HG03095 (cell line): ENCODE data around the gene FOXE3.

Experiments used
- ATAC-seq: cut with Tn5 transposase; IDR thresholded peaks from one replicate; pipeline ENCODE4 v1.9.1; 2021; ENCODE audit warnings: moderate library complexity; ENCODE audit not compliant: unreplicated experiment

FOXE3 gene

DNA sequence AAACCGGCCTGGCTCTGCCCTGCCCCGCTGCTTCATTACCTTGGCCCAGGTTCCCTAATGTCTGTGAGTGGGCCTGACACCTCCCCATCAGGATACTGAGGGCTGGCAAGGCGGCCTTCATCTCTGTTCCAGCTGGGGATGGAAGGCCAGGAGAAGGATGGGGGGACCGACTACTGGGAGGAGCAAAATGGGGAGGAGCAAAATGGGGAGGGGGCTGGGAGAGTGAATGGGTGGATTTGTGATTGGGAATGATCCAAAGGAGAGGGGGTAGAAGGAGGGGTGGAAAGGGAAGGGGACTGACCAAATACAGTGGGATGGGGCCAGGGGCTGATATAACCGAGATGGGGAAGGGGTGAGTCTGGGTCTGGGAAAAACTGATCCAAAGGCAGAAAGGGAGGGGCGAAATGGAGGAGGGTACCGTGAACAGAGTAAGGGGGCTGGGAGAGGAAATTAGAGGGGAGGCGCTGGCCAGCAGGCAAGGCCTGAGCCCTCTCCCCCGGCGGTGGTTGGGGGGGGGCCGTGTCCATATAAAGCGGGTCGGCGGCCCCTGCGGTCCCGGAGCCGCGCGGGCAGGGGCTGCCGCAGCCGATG is at the start of gene FOXE3:
Gene FOXE3, plus strand, starts transcription at position 558 of the 591 bp plus-strand sequence. Its CDS starts 31 bp downstream, at position 589.
- no peak for ATAC-seq

DNA sequence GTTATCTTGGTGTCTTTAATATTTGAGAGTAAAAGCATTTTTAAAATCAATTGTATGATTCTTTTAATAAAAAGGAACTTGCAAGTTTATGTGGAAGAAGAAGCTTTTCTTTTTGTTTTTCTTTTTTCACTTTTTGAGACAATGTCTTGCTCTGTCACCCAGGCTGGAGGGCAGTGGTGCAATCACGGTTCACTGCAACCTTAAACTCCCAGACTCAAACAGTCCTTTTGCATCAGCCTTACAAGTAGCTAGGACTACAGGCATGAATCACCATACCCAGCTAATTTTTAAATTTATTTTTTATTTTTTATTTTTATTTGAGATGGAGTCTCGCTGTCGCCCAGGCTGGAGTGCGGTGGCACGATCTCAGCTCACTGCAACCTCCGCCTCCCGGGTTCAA is 48.4 kb upstream of the FOXE3 start:
- ATAC-seq, result no peak

DNA sequence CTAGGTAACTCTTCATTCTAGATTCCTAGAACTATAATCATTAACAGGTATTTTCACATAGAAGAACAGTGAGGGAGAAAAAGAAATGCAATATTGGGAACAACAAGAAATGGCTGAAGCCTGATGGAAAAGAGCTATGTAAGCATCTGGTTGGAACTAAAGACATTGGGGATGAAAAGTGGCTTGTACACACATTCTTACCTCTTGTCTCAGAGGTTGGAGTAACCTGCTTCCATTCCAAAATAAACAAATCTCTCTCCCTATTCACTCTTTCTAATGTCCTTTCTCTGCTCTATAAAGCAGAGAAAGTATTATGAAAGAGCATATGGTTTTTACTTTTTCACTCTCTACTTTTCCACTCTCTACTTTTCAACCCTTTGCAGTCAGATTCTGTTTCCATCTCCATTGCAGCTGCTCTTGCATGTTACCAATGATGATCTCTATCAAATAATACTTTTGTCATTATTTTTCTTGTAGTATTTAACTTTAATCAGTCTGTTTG is 45.0 kb upstream of the FOXE3 start:
- no peak for ATAC-seq

DNA sequence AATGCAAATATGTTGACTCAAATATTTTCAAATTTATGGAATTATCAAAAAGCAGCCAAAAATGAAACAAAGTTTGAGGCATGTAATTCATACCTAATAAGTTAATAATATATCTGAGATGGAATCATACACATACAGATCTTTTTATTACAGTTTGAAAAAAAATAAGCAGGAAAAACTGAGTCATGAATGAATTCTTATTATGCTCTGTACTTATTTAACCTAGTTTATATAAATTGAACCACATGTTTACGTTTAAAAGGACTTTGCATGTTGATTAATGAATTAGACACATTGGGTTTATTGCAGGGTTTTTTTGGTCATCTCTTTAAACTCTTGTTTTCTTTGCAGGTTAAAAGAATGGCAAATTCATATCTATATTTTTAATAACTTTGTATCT is 41.6 kb upstream of the FOXE3 start:
- ATAC-seq, result no peak

DNA sequence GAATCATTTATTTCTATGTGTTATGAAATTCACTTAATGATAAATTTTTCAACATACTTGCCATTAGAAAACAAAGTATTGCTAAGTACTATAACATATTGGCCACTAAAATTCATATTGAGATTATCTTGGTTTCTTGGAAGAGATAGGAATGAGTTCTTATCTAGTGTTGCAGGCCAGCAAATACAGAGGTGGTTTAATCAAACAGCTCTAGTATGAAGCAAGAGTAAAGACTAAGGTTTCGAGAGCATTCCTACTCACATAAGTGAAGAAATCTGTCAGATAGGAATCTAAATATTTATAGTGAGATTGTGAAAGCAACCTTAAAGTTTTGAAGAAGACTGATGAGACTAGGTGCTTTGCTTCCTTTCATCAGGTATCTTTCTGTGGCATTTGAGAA is 37.9 kb upstream of the FOXE3 start:
- no peak for ATAC-seq

DNA sequence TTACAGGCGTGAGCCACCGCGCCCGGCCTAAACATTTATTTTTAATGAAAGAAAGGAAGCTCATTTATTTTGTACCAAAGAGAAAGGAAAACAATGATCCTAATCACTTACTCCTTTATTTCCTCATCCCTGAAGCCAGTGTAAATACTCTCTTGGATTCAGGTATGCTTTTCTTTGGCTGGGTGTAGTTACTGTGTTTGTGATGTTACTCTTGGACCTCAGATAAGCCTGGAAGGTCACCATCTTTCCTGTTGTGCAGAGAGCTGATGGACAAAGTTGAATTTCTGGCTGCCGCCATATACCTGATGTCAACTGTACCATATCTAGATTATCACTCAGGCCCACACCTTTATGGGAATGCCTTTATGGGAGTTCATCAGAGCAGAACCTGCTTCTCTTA is 35.4 kb upstream of the FOXE3 start:
- ATAC-seq, result no peak

DNA sequence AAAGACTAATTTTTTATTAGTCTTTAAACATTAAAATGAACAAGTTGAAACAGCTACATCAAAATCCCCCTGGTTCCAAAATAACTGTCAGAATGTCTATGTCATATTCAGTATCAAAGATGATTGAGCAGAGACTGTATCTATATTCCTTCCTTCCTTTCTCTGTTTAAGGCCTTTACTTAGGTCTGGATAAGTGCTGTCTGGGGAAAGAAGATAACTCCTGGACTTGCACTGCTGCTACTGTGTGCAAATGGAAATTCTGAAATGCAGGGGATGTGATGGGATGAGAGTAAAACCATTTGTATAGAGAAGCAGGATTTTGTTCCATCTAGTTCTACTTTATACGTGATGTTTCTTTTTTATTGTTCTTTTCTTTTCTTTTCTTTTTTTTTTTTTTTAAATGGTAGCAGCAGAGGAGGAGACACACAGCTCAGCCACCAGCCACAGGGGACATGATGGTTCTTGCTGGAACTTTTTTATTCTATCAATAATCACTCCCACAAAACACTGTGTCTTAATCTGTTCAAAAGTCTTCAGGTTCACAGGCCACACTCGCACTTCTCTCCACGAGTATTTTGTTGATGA is 33.6 kb upstream of the FOXE3 start:
- ATAC-seq, result no peak

DNA sequence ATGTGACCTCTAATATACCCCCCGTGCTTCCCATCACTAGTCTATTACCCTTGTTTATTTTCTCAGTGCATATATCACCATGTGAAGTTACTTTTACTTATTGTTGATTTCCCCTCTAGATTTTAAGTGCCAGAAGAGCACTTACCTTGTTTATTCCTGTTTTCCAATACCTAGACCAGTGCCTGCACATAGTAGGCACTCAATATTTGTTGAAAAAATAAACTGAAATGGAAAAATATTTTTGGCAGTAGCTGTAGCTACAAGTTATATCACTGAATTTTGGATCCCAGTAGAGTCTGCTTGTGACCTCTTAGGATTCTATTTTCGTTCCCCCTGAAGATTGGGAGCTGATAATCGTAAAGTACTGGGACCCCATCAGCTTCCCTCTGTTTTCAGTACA is 32.0 kb upstream of the FOXE3 start:
- ATAC-seq, result no peak

DNA sequence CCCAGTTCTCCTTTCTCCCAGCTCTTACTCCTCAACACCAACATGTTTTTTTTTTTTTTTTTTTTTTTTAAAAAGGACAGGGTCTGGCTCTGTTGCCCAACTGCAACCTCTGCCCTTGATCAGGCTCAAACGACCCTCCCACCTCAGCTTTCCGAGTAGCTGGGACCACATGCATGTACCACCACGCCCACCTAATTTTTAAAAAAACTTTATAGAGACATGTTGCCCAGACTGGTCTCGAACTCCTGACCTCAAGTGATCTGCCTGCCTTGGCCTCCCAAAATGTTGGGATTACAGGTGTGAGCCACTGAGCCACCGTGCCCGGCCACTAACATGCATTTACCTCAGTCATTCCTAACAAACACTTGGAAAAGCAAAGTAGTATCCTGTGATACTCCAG is 31.1 kb upstream of the FOXE3 start:
- no peak for ATAC-seq

DNA sequence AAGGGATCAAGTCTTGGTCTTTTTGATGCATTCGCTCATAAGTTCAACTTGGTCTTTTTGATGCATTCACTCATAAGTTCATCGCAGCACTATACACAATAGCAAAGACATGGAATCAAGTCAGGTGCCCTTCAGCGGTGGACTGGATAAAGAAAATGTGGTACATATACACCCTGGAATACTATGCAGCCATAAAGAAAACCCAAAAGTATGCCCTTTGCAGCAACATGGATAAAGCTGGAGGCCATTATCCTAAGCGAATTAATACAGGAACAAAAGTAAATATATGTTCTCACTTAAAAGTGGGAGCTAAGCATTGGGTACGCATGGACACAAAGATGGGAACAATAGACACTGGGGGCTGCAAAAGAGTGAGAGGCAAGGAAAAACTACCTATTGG is 29.8 kb upstream of the FOXE3 start:
- ATAC-seq, result no peak

DNA sequence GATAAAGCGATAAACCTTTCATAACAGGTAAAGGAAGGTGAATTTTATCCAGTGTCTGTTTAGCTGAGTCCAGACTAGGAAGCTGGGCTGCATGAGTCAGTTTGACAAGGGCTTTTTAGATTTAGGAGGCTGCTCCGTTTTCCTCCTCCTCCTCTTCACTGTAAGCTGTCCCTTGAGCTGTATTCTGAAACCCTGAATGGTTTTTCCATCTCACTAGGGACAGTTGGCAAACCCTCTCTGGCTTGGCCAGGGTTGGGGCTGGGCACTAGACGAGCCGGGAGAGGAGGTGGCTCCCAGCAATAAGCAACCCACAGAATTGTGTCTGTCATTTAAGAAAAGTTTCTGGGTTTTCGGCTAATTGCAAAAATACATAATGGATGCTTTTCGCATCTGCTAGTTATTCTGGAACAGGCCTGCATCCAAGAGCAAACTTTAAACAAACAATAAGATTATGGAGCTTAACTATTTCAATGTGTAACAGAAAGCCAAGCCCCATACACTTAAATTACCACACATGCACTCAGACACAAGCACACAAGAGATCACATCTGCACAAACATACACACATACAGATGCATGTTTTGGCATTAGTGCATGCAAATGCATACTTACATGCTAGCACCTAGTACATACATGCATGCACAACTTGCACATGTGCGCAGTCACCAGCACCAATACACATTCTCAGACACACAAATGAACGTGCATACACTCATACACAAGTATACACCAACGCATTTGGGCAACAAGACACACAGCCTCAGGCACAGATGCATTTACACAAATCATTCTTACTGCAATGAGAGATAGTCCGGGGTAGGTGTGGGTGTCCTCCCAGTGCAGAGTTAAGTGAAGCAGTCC is 27.8 kb upstream of the FOXE3 start:
- ATAC-seq, result no peak

DNA sequence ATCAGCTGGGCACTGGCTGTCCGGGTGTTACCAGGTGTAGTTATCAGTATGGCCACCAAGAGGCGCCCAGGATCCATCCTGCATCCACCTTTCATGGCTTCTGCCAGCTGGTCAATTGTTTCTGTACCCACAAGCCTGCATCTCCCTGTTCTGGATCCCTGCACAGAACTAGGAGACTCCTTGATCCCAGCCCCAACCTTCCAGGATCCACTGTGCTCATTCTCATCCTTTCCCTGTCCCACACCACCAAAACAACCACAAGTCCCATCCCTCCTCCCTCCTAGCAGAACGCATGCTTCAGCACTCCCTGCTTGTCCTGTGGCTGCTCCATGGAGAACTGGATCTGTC is 27.2 kb upstream of the FOXE3 start:
- no peak for ATAC-seq

DNA sequence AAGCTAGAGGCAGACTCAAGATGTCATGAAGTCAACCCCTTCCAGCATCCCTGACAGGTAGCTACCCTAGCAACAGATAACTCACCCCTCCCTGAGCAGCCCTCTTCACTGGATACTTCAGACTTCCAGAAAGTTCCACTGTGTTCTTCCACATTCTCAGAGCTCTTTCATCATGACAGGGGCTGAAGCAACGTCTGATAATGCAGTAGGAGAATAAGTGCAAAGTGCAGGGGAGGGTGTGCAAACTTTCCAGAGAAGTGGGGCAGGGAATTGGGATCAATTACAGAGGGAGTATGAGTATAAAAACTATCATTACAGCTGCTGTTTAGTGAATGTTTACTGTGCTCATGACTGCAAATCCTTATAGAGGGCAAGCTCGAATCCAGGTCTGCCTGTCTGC is 26.4 kb upstream of the FOXE3 start:
- no peak for ATAC-seq

DNA sequence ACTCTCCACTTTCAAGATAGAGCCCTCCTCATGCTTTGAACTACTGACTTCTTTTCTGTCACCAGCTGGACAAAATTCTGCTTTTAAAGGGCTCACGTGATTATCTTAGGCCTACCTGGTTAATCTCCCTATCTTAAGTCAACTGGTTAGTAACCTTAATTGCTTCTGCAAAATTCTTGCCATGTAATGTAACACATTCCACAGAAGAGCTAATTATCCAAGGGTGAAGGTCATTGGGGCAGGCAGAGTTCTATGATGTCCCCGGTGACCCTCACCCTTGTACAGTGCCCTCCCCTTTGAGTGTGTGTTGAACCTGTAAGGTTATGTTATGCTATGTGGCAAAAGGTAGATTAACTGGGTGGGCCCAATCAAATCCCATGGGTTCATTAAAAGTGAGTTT is 25.2 kb upstream of the FOXE3 start:
- no peak for ATAC-seq

DNA sequence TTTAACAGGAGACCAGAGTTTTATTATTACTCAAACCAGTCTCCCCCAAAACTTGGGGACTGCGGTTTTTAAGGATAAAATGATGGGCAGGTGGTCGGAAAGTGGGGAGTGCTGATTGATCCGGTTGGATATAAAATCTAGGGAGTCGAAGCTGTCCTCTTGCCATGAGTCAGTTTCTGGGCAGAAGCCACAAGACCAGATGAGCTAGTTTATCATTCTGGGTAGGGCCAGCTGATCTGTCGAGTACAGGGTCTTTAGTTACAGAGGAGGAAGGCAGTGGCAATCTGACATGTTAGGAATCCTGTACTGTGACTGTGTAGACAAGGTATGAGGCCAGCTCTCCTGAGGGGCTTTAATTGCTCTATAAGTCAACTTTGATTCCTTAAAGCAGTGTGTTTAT is 22.9 kb upstream of the FOXE3 start:
- ATAC-seq, result no peak

DNA sequence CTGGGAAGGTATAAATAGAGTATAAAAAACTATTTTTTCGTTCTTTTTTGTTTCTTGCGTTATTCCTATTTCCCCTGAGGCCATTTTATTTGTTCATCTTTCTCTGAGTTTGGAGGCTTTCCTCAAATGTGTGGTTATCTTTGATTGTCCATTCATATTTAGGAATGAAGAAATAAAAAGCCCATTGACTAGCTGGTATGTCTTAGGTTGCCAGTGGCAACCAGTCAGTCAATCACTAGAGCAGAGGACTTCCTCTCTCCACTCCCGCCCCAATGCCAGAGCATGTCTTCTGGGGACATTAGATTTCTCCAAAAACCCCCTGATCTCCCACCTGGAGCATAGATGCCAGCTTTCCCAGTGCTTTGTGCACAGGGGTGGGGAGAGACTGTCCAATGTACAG is 20.7 kb upstream of the FOXE3 start:
- ATAC-seq, result no peak

DNA sequence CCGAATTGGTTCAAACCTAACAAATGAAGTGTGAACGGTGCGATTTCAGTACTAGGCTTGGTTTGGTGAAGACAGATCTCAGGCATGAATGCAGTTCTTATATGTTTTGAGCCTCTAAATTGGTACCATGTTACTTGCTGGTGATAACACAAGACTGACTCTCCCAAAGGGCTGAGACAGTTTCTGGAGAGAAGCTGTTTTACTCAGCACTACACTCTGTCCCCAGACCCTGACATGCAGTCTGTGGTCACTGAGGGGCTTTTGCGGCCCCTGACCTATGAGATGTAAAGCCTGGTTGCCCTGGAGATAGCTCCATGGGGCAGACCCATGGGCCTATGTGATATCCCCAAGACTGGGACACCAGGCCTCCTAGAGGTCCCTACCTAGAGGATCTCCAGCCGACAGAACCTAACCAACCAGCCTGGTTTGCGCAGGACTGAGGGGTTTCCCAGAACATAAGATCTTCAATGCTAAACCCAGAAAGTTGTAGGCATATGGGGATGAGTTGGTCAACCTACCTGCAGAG is 19.4 kb upstream of the FOXE3 start:
- no peak for ATAC-seq

DNA sequence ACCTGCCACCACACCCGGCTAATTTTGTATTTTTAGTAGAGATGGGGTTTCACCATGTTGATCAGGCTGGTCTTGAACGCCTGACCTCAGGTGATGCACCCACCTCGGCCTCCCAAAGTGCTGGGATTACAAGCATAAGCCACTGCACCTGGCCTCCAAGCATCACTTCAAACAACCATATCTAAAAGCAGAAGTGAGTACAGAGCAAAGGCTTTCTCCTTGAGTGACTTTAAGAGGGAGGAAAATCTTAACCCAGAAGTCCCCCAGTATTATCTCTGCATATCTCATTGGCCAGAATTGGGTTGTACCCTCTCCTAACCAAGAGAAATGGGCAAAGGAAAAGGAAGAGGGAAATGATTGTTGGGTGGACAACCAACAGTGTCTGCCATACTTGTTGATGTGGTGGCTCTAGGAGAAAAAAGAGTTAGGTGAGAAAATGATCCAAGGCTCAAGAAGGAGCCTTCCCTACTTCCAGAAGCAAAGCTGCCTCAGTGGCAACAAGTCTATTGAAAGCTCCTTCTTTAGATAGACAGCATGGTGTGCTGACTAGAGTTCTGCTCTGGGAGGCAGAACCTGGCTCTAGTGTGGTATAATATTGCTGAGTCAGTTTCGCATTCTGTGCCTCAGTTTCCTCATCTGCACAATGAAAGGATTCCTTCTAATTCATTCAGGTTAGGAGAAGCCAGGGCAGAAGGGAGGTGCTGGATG is 16.8 kb upstream of the FOXE3 start:
- no peak for ATAC-seq

DNA sequence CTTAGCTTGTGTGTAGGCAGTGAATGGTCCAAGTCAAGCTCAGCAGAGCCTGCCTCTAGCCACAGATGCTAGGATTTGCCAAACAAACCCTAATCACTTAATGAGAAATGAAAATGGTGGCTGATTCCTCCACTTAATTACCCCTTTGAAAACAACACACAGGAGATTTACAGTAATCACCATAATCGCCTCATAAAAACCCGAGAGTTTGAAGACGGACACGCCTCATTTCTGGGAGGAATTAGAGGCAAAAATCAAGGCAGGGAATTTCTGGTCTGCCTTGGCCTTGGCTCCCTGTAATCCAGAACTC is 16.3 kb upstream of the FOXE3 start:
- ATAC-seq, result no peak

DNA sequence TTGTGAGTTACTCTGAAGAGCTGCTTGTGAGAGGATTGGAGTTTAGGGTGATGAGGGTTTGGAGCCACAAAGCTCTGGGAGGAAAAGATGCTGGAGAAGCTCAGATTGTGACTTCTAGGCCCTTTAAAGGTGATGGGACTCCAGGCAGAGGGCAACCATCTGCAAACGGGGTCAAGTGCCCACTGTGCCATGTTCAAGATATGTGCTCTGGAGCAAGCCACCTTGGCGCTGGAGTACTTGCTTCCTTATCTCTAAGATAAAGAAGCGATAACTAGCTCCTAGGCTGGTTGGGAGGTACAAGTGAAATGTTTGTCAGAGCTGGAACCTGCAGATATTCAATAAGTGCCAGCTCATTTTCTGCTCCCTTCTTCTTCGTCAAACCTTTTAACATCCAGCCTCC is 14.3 kb upstream of the FOXE3 start:
- no peak for ATAC-seq

DNA sequence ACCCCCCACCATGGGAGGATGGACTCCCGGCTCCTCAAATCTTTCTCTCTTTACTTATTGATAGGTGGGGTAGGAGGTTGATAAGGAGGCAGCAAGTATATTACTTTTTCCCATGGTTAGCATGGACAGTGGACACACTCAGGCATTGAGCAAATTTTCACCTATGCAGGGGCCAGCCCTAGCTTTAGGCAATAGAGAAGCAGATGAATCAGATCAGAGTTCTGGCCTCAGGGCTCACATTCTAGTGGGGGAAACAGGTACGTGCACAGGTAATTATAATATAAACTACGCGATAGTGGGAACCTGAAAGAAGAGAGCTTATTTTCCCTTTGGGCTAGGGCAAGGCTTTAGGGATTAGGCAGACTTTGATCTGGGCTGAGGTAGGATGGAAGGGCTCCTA is 13.5 kb upstream of the FOXE3 start:
- ATAC-seq, result no peak
